ENCODE measurements around the gene NTNG2. TPM values are rescaled to one million over a fixed set of nuclear protein-coding genes. Genes with fewer than 3 reads are reported as not detected.

The NTNG2 gene
- total and polyA plus RNA-seq, 9 of the 15 experiments (the other 6 are each of a cell fraction or from before 2014, with no cell fraction given) = 0.01 to 0.11 (median 0.09) TPM; not detected in 6

- TF ChIP-seq ZNF561 (CRISPR knock-in tag; conservative IDR thresholded peaks at IDR 0.05) (no peak), KDM4B (IDR thresholded peaks at IDR 0.05; ENCODE audit: borderline replicate concordance in 2 of 2, low read depth in 1 of 2) (no peak), NR2C1 (IDR thresholded peaks at IDR 0.05) (no peak), NR2C1 (tag; IDR thresholded peaks at IDR 0.05) (no peak), PHF20 (IDR thresholded peaks at IDR 0.05; ENCODE audit: partially characterized antibody) (no peak), ZNF277 (CRISPR knock-in tag; IDR thresholded peaks at IDR 0.05; ENCODE audit: borderline replicate concordance) (no peak), IFI16 (CRISPR knock-in tag; IDR thresholded peaks at IDR 0.05) (no peak), RUNX1 (IDR thresholded peaks at IDR 0.05; ENCODE audit: low read depth) (no peak), ESRRB (CRISPR knock-in tag; IDR thresholded peaks at IDR 0.05; ENCODE audit: borderline replicate concordance) (no peak), ZNF436 (CRISPR knock-in tag; IDR thresholded peaks at IDR 0.05) (no peak), STAT6 (CRISPR knock-in tag; IDR thresholded peaks at IDR 0.05) (no peak)
Observed at GRCh38 chr9:132143359-132143758, 18.5 kb upstream of the NTNG2 start (continued).
